Nasal cavity respiratory epithelium epithelial cell of viscerocranial mucosa (primary cell): ENCODE measurements around the gene APIP. TPM values are rescaled to one million over a fixed set of nuclear protein-coding genes. Genes with fewer than 3 reads are reported as not detected.

ENCODE experiments used
- total RNA-seq: library from RNA; depleted of rRNA; stranded (reverse); fragments of >200 nt; gene quantifications from 2 replicates; pipeline ENCODE4 v1.2.3, GENCODE V29; 2014

APIP gene
- 17.1 and 17.7 TPM in 2 replicates for total RNA-seq

GRCh38 chr11:34916015-34916842 is at the start of gene APIP, which contains the start of gene PDHX:
TSS of gene APIP (minus strand) at chr11:34916379. CDS start at chr11:34916284, 95 bp downstream.
TSS of gene PDHX (plus strand) at chr11:34916618. CDS start at chr11:34916656, 38 bp downstream.

Other genes starting within 250 kb of the APIP start
- gene PDHX, start 239 bp upstream of the APIP start, total RNA-seq: 34.9 and 35.3 TPM in 2 replicates
- gene CD44, start 222.8 kb upstream of the APIP start, total RNA-seq: 241 and 1,323 TPM in 2 replicates